ENCODE measurements around the gene FAM13C.

The FAM13C gene

GRCh38 chr10:59342000-59342399, 20.3 kb downstream of the FAM13C start:
- no peaks in the 10 kb centered on the region for H3K27me3 Mint-ChIP-seq (ENCODE audit: low read depth)
- H3K4me1 Mint-ChIP-seq = peaks cover 44% of the 10 kb centered on the region
- TF ChIP-seq CTCF (IDR thresholded peaks at IDR 0.05; ENCODE audit: unreplicated experiment in 3 of 3) = no peak
- H3K27ac Mint-ChIP-seq = peak overlapping the region in 1 of 3 experiments; percentile 9
- peaks cover 3% of the 10 kb centered on the region for H3K36me3 Mint-ChIP-seq (ENCODE audit: low read depth)
- no peaks in the 10 kb centered on the region for H3K9me3 Mint-ChIP-seq
- H3K4me3 Mint-ChIP-seq = no peak overlapping the region

GRCh38 chr10:59340285-59340684, 22.1 kb downstream of the FAM13C start:
- Mint-ChIP-seq H3K27ac (peak overlapping the region; percentile 37 to 90 (median 53)), H3K36me3 (ENCODE audit: low read depth) (peaks cover 3% of the 10 kb centered on the region), H3K4me1 (peaks cover 41% of the 10 kb centered on the region), H3K9me3 (no peaks in the 10 kb centered on the region), H3K27me3 (ENCODE audit: low read depth) (no peaks in the 10 kb centered on the region), H3K4me3 (no peak overlapping the region)
- no peak for TF ChIP-seq CTCF (IDR thresholded peaks at IDR 0.05; ENCODE audit: unreplicated experiment in 3 of 3)

- peaks cover 41% of the 10 kb centered on the region for H3K4me1 Mint-ChIP-seq
- H3K9me3 Mint-ChIP-seq = no peaks in the 10 kb centered on the region
- H3K36me3 Mint-ChIP-seq (ENCODE audit: low read depth) = peaks cover 3% of the 10 kb centered on the region
- H3K4me3 Mint-ChIP-seq = peak overlapping the region in 1 of 3 experiments; percentile 23
- H3K27ac Mint-ChIP-seq = peak overlapping the region; percentile 45 to 90 (median 83)
- H3K27me3 Mint-ChIP-seq (ENCODE audit: low read depth) = no peaks in the 10 kb centered on the region
- no peak for TF ChIP-seq CTCF (IDR thresholded peaks at IDR 0.05; ENCODE audit: unreplicated experiment in 3 of 3)
Measured at GRCh38 chr10:59339351-59339750, 23.0 kb downstream of the FAM13C start.

- Mint-ChIP-seq H3K4me1 (peaks cover 47% of the 10 kb centered on the region), H3K27ac (peak overlapping the region; percentile 83 to 92 (median 90)), H3K27me3 (ENCODE audit: low read depth) (no peaks in the 10 kb centered on the region), H3K36me3 (ENCODE audit: low read depth) (no peaks in the 10 kb centered on the region), H3K4me3 (no peak overlapping the region), H3K9me3 (no peaks in the 10 kb centered on the region)
- TF ChIP-seq CTCF (IDR thresholded peaks at IDR 0.05; ENCODE audit: unreplicated experiment in 3 of 3) = no peak
Measured at GRCh38 chr10:59337201-59337652, 25.1 kb downstream of the FAM13C start.

DNA sequence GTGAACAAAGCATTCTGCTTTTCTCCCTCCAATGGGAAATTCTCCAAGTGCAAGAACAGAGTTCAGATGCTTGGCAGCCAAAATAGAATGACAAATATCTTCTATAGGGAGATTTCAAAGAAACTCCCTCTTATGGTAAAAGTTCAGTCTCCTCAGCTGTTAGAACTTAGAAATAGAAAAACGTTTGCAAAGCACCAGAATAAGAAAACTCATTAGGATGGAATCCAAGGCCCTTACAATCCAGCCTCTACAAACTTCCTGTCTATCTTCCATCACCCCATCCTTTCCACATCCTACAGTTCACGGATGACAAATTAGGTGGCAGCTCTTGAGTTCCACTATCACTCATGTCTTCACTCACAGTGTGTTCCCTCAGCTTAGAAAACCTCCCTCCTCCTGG, 25.7 kb downstream of the FAM13C start:
- no peaks in the 10 kb centered on the region for H3K9me3 Mint-ChIP-seq
- no peak overlapping the region for H3K4me3 Mint-ChIP-seq
- TF ChIP-seq CTCF (IDR thresholded peaks at IDR 0.05; ENCODE audit: unreplicated experiment in 3 of 3) = no peak
- H3K27me3 Mint-ChIP-seq (ENCODE audit: low read depth) = no peaks in the 10 kb centered on the region
- no peaks in the 10 kb centered on the region for H3K36me3 Mint-ChIP-seq (ENCODE audit: low read depth)
- peak overlapping the region; percentile 83 to 92 (median 90) for H3K27ac Mint-ChIP-seq
- peaks cover 42% of the 10 kb centered on the region for H3K4me1 Mint-ChIP-seq

- Mint-ChIP-seq H3K9me3 (no peaks in the 10 kb centered on the region), H3K36me3 (ENCODE audit: low read depth) (no peaks in the 10 kb centered on the region), H3K27ac (peak overlapping the region; percentile 21 to 92 (median 90)), H3K4me3 (no peak overlapping the region), H3K27me3 (ENCODE audit: low read depth) (no peaks in the 10 kb centered on the region), H3K4me1 (peaks cover 42% of the 10 kb centered on the region)
- TF ChIP-seq CTCF (IDR thresholded peaks at IDR 0.05; ENCODE audit: unreplicated experiment in 3 of 3) = no peak
Measured at GRCh38 chr10:59335497-59335896, 26.9 kb downstream of the FAM13C start.
